ENCODE data around the gene ELAVL2. TPM values are rescaled to one million over a fixed set of nuclear protein-coding genes. Genes with fewer than 3 reads are reported as not detected.

ELAVL2 gene
- total and polyA plus RNA-seq, 9 of the 15 experiments (the other 6 are each of a cell fraction or from before 2014, with no cell fraction given): not detected

DNA sequence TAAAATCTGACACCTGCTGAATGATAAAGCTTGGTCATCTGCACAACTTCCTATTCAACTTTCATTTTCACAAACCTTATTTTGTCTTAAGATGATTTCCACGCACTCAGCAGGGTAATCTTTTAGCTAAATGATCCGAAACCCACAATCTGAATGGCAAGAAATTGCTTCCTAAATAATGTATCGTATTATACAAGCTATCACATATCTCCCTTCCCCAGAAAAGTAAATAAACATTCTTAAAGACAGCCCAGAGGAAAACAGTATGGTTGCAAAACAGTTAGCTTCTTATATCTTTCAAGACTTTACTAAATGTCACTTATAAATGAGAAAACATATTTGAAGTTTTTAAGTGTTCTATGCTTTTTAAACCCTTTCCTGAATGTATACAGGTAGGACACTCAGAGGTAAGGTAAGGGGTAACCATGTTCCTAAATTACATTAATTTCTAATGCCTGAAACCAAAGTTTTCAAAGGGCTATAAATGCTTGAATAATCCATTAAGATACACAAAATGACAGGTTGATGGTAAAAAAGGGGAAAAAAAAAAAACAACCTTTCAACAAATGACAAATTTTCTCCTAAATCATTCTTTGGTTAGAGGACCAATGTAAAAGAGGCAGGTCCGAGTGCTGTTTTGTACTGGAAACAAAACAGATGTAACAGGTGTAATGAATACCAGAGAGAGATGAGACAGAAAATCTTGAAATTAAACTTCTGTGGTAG is 36.3 kb downstream of the ELAVL2 start:
- Histone ChIP-seq H3K27ac (ENCODE audit: extremely low read depth, low read depth, low read length) (no peak overlapping the region), H3K4me3 (no peak overlapping the region), H3K36me3 (ENCODE audit: control insufficient read depth, insufficient read depth, low read length) (no peaks in the 10 kb centered on the region), H3K9me3 (replicated peaks; ENCODE audit: control insufficient read depth, insufficient read depth, low read depth, low read length) (no peaks in the 10 kb centered on the region), H3K9me1 (ENCODE audit: control insufficient read depth, insufficient read depth, low read length) (no peaks in the 10 kb centered on the region), H3K9ac (ENCODE audit: insufficient read depth in 1 of 2, low read depth in 2 of 2, low read length in 2 of 2) (no peak overlapping the region), H4K20me1 (replicated peaks; ENCODE audit: control insufficient read depth, insufficient read depth, low read length) (no peaks in the 10 kb centered on the region), H3K4me2 (ENCODE audit: insufficient read depth, low read length) (no peak overlapping the region), H3K79me2 (ENCODE audit: control insufficient read depth, insufficient read depth, low read length) (no peaks in the 10 kb centered on the region), H3K27me3 (ENCODE audit: control insufficient read depth in 2 of 2, insufficient read depth in 2 of 2, low read length in 2 of 2) (no peaks in the 10 kb centered on the region), H3K4me1 (replicated peaks in 1 of 2; ENCODE audit: control insufficient read depth in 2 of 2, insufficient read depth in 2 of 2, low read length in 2 of 2) (no peaks in the 10 kb centered on the region), H2AFZ (ENCODE audit: low read depth, low read length) (no peak overlapping the region)
- intact Hi-C loops (cut with micrococcal nuclease): no loop called here
- TF ChIP-seq, protein P1, sequence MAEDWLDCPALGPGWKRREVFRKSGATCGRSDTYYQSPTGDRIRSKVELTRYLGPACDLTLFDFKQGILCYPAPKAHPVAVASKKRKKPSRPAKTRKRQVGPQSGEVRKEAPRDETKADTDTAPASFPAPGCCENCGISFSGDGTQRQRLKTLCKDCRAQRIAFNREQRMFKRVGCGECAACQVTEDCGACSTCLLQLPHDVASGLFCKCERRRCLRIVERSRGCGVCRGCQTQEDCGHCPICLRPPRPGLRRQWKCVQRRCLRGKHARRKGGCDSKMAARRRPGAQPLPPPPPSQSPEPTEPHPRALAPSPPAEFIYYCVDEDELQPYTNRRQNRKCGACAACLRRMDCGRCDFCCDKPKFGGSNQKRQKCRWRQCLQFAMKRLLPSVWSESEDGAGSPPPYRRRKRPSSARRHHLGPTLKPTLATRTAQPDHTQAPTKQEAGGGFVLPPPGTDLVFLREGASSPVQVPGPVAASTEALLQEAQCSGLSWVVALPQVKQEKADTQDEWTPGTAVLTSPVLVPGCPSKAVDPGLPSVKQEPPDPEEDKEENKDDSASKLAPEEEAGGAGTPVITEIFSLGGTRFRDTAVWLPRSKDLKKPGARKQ (CRISPR knock-in tag; IDR thresholded peaks at IDR 0.05): no peak
- TF ChIP-seq DDX20 (tag; IDR thresholded peaks at IDR 0.05; ENCODE audit: low read depth): no peak
- TF ChIP-seq POLR2H (tag; IDR thresholded peaks at IDR 0.05; ENCODE audit: low read depth): no peak
- no peak for TF ChIP-seq POLR2B (IDR thresholded peaks at IDR 0.05; ENCODE audit: low read depth, partially characterized antibody)
- TF ChIP-seq ZFP36 (IDR thresholded peaks at IDR 0.05; ENCODE audit: low read depth, low read length, partially characterized antibody): no peak
- TF ChIP-seq DIDO1 (tag; IDR thresholded peaks at IDR 0.05; ENCODE audit: low read depth): no peak
- TF ChIP-seq CSDE1 (IDR thresholded peaks at IDR 0.05): no peak
- no peak for TF ChIP-seq NFIX (CRISPR knock-in tag; IDR thresholded peaks at IDR 0.05; ENCODE audit: low read depth)
- no peak for TF ChIP-seq TAF1 (IDR thresholded peaks at IDR 0.05; ENCODE audit: control insufficient read depth, extremely low read depth, insufficient read depth, low read length, severe bottlenecking)
- no peak for TF ChIP-seq PTRF (tag; IDR thresholded peaks at IDR 0.05)
- no peak for TF ChIP-seq TEAD2 (tag; IDR thresholded peaks at IDR 0.05)
- TF ChIP-seq TARDBP (IDR thresholded peaks at IDR 0.05): no peak
- ChIA-PET CTCF (ENCODE audit: low intra/inter-chr PET ratio) (no interaction called here), POLR2A (no interaction called here)
- FAIRE-seq: no peak
- in situ Hi-C loops (cut with MboI): no loop called here
- WGBS (ENCODE audit: insufficient coverage, low coverage, missing lambda C conversion rate): no CpG with 5 or more reads among the region's 4 CpGs
- no TSS peak for BruUV-seq (replicated peaks)
- no peak for DNase-seq (ENCODE audit: extremely low read depth in 1 of 4, low spot score in 3 of 4)
- no peak for ATAC-seq
